ENCODE measurements around the gene PFN3.
"Not testable (repeated sequence)": the region's sequence is repeated elsewhere in the genome, so short reads cannot be mapped to it uniquely, and the experiment has no call there.

Gene PFN3

GRCh38 chr5:177393206-177393765, 7.2 kb downstream of the PFN3 start:
- DNase-seq (ENCODE audit: low spot score), result no peak

DNA sequence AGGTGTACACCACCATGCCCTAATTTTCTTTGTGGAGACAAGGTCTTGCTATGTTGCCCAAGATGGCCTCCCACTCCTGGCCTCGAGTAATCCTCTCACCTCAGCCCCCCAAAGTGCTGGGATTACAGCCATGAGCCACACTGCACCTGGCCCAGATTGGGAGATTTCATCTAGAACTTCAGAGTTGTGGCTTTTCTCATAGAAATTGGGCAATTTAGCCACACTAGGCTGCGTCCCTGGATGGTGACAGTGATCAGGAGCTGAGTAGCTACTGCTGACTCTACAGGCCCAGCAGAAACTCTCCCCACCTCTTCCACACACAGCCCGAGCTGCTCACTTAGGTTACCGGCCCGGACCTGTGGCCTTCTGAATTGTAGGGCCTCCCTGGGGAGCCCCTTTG, 7.7 kb downstream of the PFN3 start:
- DNase-seq (ENCODE audit: low spot score), result no peak

- peak; percentile 83 for DNase-seq (ENCODE audit: low spot score)
Observed at GRCh38 chr5:177390363-177391300, 9.8 kb downstream of the PFN3 start.

- no peak for DNase-seq (ENCODE audit: low spot score)
Observed at GRCh38 chr5:177389241-177390169, 11.0 kb downstream of the PFN3 start.

DNA sequence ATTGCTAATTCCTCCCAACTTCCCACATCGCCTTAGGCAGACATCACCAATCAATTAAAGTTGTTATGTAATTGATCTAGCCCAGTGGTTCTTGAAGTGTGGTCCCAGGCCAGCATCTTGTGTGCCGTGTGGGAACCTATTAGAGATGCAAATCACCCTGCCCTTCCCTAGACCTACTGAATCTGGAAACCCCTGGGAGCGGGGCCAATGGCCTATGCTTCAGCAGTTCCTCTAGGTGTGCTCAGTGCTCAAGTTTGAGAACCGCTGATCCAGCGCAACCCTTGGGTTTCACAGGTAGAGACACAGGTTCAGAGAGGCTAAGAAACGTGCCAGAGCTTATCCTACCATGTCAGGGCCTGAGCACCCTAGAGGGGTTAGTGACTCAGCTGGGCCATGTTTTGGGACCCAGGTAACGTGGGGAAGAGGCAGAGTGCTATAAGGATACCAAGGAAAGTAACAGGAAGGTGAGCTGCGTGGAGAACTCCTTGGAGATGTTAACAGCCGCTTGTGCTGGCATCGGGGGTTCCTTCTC, 11.9 kb downstream of the PFN3 start:
- DNase-seq (ENCODE audit: low spot score), result no peak

GRCh38 chr5:177387405-177387804, 13.1 kb downstream of the PFN3 start:
- DNase-seq (ENCODE audit: low spot score), result no peak

DNA sequence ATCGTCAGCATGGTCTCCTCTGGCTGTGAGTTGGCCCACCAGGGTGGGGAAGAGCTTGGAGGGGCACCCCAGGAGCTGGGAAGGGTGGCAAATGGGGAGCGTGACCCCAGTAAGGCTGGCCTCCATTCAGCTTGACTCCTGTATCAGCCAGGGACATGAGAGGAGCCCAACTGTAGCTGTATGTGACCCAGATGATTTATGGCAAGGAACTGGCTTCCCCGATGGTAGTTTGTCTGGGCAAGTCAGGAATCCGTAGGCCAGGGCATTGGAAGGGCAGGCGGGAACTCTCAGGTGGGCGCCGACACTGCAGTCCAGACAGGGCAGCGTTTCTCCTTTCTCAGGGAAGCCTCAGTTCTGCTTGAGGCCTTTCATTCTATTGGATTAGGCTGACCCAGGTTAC, 13.9 kb downstream of the PFN3 start:
- DNase-seq (ENCODE audit: low spot score), result no peak

DNA sequence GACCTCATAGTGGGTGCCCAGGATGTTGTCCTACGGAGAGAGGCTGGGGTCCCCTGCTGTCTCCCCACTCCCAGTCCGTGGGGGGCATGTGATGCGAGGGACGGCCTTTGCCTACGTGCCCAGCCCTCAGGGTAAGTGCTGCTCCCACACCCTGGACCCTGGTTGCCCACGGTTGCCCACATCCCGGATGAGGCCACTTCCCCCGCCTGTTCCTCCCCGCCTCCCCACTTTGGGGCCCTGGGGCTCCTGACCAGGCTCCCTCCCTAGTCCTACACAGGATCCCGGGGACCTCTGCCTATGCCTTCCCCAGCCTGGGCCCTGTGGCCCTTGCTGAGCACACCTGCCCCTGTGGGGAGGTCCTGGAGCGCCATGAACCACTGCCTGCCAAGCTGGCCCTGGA, 14.7 kb downstream of the PFN3 start:
- DNase-seq (ENCODE audit: low spot score), result no peak

DNA sequence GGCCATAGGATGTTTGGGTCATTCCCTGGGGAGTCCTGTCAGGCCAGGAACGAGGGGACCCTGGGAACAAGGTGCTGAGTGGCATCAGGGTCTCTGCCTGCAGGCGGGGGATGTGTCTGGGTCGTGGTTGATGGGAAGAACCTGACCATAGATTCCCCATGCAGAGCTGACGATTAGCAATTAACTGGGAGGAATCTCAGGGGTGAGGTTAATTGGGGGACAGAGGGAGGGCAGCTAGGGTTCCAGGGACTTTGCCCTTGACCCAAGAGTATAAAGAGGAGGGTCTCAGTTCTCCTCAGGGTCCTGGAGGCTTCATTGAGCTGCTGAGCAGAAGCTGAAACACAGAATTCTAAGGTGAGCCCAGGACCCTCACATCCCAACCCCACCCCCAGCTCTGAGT, 16.3 kb downstream of the PFN3 start, which contains the start of gene SLC34A1:
SLC34A1 (plus strand) TSS at position 301 of the 400 bp plus-strand sequence. CDS start 1,308 bp downstream, outside the sequence.
- no peak for DNase-seq (ENCODE audit: low spot score)

DNA sequence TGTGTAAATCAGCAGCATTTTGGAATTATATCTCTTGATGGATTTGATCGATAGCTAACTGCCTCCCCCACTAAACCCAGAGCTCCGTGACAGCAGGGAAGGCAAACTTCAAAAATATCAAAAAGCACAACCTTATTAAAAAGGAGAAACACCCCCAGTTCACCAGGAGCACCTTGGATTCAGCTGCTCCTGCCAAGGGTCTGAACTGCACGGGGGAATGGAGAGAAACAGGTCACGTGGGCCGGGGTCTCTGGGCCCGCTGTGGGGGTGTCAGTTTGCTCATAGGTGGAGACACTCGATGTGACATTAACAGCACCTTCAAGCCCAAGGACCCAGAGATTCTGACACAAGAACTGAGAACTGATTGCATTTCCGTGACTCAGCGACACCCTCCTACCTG, 17.3 kb downstream of the PFN3 start:
- DNase-seq (ENCODE audit: low spot score), result no peak

DNA sequence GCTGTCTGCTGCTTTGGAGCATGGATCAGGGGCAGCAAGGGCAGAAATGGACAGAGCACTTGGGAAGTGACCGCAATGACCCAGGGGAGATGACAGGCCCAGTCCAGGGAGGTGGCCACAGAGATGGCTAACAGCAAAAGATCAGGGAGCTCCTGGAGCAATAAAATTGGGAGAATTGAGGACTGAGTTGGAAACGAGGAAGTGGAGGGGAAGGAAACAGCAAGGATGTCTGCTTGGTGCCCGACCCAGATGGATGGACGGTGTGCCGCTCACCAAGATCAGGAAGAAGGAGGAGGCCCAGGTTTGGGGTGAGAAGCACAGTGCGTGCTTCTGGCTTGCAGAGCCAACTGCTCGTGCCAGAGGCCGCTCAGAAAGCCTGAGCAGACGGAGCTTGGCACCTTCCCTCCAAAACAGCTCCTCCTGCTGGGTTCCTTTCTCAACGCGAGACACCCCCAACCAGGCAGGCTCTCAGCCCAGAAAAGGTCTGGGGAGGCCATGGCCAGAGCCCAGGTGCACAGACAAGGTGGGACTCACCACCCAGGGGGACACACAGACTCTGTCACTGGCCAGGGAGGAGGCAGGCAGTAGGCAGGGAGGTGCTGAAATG, 17.9 kb downstream of the PFN3 start:
- DNase-seq (ENCODE audit: low spot score), result peak; percentile 21

DNA sequence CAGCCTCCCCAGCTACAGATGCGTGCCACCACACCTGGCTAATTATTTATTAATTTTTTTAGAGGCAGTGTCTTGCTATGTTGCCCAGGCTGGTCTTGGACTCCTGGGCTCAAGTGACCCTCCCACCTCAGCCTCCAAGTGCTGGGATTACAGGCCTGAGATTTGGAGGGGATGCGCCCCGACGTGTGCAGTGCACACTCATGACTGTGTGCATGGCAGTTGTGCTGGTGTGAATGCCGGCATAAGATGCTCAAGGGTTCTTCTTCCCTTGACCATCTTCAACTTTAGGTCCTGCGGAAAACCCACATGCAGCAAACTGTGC, 19.7 kb downstream of the PFN3 start:
- DNase-seq (ENCODE audit: low spot score), result no peak

GRCh38 chr5:177378884-177379883, 21.3 kb downstream of the PFN3 start:
- peak; percentile 77 for DNase-seq (ENCODE audit: low spot score)

- no peak for DNase-seq (ENCODE audit: low spot score)
Observed at GRCh38 chr5:177377851-177378776, 22.3 kb downstream of the PFN3 start.

- DNase-seq (ENCODE audit: low spot score), result no peak
Observed at GRCh38 chr5:177376107-177376506, 24.4 kb downstream of the PFN3 start.

DNA sequence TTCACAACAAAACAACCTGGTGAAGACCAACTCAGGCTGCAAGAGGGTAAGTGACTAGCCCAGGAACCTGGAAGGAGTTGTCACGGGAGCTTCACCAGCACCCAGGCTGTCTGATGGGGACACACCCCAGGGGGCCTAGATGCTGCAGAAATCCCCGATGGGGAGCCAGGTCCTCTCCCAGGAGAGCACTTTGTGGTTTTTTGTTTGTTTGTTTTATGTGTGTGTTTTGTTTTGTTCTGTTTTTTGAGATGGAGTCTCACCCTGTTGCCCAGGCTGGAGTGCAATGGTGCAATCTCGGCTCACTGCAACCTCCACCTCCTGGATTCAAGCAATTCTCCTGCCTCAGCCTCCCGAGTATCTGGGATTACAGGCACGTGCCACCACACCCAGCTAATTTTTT, 24.9 kb downstream of the PFN3 start:
- not testable (repeated sequence) for DNase-seq (ENCODE audit: low spot score)

- DNase-seq (ENCODE audit: low spot score), result no peak
Observed at GRCh38 chr5:177374211-177374610, 26.2 kb downstream of the PFN3 start.

DNA sequence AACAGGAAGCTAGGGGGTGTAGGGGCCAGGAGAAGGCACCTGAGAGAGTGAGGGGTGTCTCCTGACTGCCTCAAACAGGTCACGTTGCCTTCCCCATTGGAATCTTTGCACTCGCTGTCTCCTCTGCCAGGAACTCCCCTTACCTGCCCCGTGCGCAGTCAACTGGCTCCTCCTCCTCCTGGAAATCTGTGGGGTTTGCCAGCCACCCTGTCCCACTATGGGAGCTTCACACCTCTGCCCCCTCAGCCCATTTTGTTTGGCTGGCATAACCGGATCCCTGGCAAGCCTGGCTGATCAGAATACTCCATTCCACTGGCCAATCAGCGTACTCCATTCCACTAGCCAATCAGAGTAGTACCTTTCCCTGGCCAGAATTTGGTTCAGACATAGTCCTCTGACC, 26.7 kb downstream of the PFN3 start:
- no peak for DNase-seq (ENCODE audit: low spot score)

GRCh38 chr5:177372910-177373309, 27.6 kb downstream of the PFN3 start:
- no peak for DNase-seq (ENCODE audit: low spot score)
